Neural crest cell (in vitro differentiated cells): Measurements from ENCODE around the gene XAGE2. TPM values are rescaled to one million over a fixed set of nuclear protein-coding genes. Genes with fewer than 3 reads are reported as not detected.

Experiments
- DNase-seq: peaks from one replicate; pipeline ENCODE4 v3.0.0; 2021; ENCODE audit warnings: low read depth, mixed read lengths, low spot score
- H3K27ac Mint-ChIP-seq: one replicate; pipeline ENCODE4 v1.8.0; 2021; ENCODE audit warnings: mild to moderate bottlenecking, mixed read lengths; ENCODE audit not compliant: unreplicated experiment
- H3K27me3 Mint-ChIP-seq: 2 replicates; pipeline ENCODE4 v1.8.0; 2021; ENCODE audit warnings: low read depth, mild to moderate bottlenecking, mixed read lengths
- H3K36me3 Mint-ChIP-seq: 2 replicates; pipeline ENCODE4 v1.8.0; 2021; ENCODE audit warnings: low read depth, mild to moderate bottlenecking, mixed read lengths
- H3K4me1 Mint-ChIP-seq: 2 replicates; pipeline ENCODE4 v1.8.0; 2021; ENCODE audit warnings: mixed read lengths
- H3K4me3 Mint-ChIP-seq: one replicate; pipeline ENCODE4 v1.8.0; 2021; ENCODE audit warnings: mild to moderate bottlenecking, mixed read lengths
- H3K9me3 Mint-ChIP-seq: 2 replicates; pipeline ENCODE4 v1.8.0; 2021; ENCODE audit warnings: mixed read lengths
- total RNA-seq: library from RNA; stranded (reverse); gene quantifications from 2 replicates; pipeline ENCODE4 v1.2.1, GENCODE V29; 2021
- TF ChIP-seq, protein P1 (sequence below): fragments of 200-600 bp; sonication (generic); conservative IDR thresholded peaks from 2 replicates; pipeline ENCODE4 v1.5.0; 2021; ENCODE audit warnings: antibody characterized with exemption, mild to moderate bottlenecking

Gene XAGE2
- total RNA-seq, 1 donor from 2014 or later = not detected

DNA sequence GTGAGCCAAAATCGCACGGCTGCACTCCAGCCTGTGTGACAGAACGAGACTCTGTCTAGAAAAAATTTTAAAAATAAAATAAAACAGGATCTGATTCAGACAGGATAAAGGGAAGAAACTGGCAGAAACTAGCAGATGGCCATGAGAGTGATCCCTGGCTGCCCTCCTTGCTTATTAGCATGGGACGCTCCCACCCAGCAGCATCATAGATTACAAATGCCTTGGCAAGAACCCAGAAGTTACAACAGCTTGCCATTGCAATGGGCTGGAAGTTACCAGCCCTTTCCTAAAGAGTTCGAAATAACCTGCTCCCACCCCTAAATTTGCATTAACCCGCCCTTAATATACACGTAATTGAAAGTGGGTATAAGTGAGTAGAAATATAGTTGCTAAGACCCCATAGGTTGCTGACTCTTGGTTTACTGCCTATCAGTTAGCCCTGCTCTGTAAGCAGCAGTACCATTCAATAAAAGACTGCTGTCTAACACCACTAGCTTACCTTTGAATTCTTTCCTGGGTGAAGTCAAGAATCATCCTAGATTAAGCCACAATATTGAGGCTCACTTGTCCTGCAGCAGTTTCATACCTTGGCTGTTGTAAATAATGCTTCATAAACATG is 9.1 kb upstream of the XAGE2 start:
- Mint-ChIP-seq H3K36me3 (no peaks in the 10 kb centered on the region), H3K9me3 (no peaks in the 10 kb centered on the region), H3K27me3 (peaks cover 31% of the 10 kb centered on the region), H3K27ac (no peak overlapping the region), H3K4me3 (no peak overlapping the region), H3K4me1 (no peaks in the 10 kb centered on the region)
- DNase-seq = no peak
- TF ChIP-seq, protein P1, sequence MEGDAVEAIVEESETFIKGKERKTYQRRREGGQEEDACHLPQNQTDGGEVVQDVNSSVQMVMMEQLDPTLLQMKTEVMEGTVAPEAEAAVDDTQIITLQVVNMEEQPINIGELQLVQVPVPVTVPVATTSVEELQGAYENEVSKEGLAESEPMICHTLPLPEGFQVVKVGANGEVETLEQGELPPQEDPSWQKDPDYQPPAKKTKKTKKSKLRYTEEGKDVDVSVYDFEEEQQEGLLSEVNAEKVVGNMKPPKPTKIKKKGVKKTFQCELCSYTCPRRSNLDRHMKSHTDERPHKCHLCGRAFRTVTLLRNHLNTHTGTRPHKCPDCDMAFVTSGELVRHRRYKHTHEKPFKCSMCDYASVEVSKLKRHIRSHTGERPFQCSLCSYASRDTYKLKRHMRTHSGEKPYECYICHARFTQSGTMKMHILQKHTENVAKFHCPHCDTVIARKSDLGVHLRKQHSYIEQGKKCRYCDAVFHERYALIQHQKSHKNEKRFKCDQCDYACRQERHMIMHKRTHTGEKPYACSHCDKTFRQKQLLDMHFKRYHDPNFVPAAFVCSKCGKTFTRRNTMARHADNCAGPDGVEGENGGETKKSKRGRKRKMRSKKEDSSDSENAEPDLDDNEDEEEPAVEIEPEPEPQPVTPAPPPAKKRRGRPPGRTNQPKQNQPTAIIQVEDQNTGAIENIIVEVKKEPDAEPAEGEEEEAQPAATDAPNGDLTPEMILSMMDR = no peak

DNA sequence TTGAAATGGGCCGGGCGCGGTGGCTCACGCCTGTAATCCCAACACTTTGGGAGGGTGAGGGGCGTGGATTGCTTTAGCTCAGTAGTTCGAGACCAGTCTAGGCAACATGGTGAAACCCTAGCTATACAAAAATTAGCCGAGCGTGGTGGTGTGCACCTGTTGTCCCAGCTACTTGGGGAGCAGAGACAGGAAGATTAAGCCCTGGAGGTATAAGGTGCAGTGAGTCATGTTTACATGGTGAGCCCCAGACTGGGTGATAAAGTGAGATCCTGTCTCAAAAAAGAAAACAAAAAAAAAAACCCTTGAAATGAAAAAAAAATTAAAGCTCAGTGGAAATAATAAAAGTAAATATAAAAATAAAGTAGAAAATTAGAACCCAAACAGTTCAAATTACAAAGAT is 6.9 kb upstream of the XAGE2 start:
- Mint-ChIP-seq H3K36me3 (no peaks in the 10 kb centered on the region), H3K4me3 (no peak overlapping the region), H3K9me3 (no peaks in the 10 kb centered on the region), H3K27ac (no peak overlapping the region), H3K27me3 (peaks cover 31% of the 10 kb centered on the region), H3K4me1 (no peaks in the 10 kb centered on the region)
- no peak for DNase-seq
- TF ChIP-seq, protein P1 = no peak

DNA sequence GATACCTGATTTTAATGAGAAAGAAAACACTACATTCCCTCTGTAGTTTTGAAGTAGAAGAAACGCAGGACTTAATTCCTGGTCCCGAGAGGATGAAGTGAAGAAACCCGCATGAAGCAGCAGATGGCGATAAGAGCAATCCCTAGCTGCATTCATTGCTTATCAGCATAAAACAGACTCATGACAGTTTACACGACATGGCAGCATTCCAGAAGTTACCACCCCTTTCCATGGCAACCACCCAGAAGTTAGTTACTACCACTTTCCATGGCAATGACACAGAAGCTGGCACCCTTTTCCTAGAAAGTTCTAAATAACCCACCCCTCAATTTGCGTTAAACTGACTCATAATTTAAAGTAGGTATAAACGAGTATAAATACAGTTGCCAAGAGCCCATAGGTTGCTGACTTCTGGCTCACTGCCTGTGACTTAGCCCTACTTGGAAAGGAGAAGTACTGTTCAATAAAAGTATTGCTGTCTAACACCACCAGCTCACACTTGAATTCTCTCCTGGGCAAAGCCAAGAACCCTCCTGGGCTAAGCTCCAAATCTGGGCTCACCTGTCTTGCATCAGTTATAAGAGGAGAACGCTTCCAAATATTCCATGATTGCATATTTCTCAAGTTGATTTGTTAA is 5.5 kb upstream of the XAGE2 start:
- Mint-ChIP-seq H3K4me1 (no peaks in the 10 kb centered on the region), H3K36me3 (no peaks in the 10 kb centered on the region), H3K9me3 (no peaks in the 10 kb centered on the region), H3K27ac (no peak overlapping the region), H3K27me3 (peaks cover 31% of the 10 kb centered on the region), H3K4me3 (no peak overlapping the region)
- TF ChIP-seq, protein P1 = no peak
- DNase-seq = no peak

DNA sequence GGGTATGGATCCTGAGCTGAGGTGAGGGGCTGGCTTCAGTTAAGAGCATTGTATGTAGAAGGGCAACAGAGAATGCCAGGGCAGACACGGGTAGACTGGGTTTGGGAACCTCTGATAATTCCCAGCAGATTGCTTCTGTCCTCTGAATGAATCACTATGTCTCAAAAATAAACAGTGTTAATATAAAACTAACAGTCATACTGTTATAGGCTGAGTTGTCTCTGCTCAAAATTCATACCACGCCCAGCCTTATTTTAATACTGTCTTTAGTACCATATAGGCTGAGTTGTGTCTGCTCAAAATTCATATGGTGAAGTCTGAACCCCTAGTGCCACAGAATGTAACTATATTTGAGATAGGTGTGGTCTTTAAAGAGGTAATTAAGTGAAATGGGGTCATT is 10.0 kb downstream of the XAGE2 start:
- no peak for DNase-seq
- TF ChIP-seq, protein P1 = no peak
- no peak overlapping the region for H3K27ac Mint-ChIP-seq

DNA sequence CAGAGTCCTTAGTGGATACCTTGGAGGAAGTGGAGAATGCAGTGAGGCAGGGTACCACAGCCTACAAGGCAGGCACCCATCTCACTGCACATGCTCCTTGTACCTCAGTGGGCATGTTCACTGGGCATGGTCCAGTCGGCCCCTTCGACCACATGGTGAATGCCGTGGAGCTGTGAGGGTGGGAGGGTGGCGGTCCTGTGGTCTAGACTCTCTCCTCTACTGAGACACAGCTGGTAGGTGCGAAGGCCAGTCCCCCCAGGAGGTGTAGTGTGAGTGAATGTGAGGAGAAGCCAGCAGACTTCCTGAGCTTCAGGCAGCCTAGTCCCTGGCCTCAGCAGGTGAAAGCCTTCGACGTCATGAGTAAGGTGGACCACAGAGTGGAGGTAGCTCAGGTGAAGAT is 12.2 kb downstream of the XAGE2 start:
- no peaks in the 10 kb centered on the region for H3K4me1 Mint-ChIP-seq
- no peaks in the 10 kb centered on the region for H3K36me3 Mint-ChIP-seq
- H3K4me3 Mint-ChIP-seq = no peak overlapping the region
- H3K27me3 Mint-ChIP-seq = peaks cover 10% of the 10 kb centered on the region
- peaks cover 8% of the 10 kb centered on the region for H3K9me3 Mint-ChIP-seq
- H3K27ac Mint-ChIP-seq = no peak overlapping the region
- TF ChIP-seq, protein P1 = no peak
- no peak for DNase-seq

More for the DNA sequence above, 10.0 kb downstream of the XAGE2 start:
- Mint-ChIP-seq H3K36me3 (no peaks in the 10 kb centered on the region), H3K27me3 (peaks cover 10% of the 10 kb centered on the region), H3K9me3 (peaks cover 8% of the 10 kb centered on the region), H3K4me1 (no peaks in the 10 kb centered on the region), H3K4me3 (no peak overlapping the region)
